Motor neuron (in vitro differentiated cells): Measurements from ENCODE around the gene IL6R. TPM values are rescaled to one million over a fixed set of nuclear protein-coding genes. Genes with fewer than 3 reads are reported as not detected.
A peak's percentile ranks its signal among the peaks of the same experiment; 100 is the strongest.
"Not testable (repeated sequence)": the region's sequence is repeated elsewhere in the genome, so short reads cannot be mapped to it uniquely, and the experiment has no call there.

Experiments used
- ATAC-seq, 8 experiments: fragments of 200-7000 bp; cut with Tn5 transposase; replicated peaks in 6 of 8; 2 replicates each; pipeline ENCODE4 v1.8.0; 2021; ENCODE audit warnings: mild to moderate bottlenecking in 8 of 8, moderate library complexity in 8 of 8
- H3K27ac ChIP-seq, 2 donors: fragments of 250-450 bp; sonication (Bioruptor Pico); 2 replicates each; pipeline ENCODE4 v1.9.0; 2021; ENCODE audit warnings: antibody characterized with exemption in 2 of 2, mild to moderate bottlenecking in 2 of 2, moderate library complexity in 1 of 2
- H3K4me1 ChIP-seq, 2 donors: fragments of 250-450 bp; sonication (Bioruptor Pico); replicated peaks in 1 of 2; 2 replicates each; pipeline ENCODE4 v1.6.1; 2021; ENCODE audit warnings: antibody characterized with exemption in 2 of 2, mild to moderate bottlenecking in 2 of 2, moderate library complexity in 1 of 2
- H3K4me3 ChIP-seq, 5 donors: fragments of 250-450 bp; sonication (Bioruptor Pico); 2 replicates each; pipeline ENCODE4 v1.9.0; 2021; ENCODE audit warnings: antibody characterized with exemption in 5 of 5, mild to moderate bottlenecking in 5 of 5, moderate library complexity in 4 of 5
- WGBS, 10 experiments: fragments of 450-650 bp; shearing (Covaris generic); methylation state at CpG; one replicate each; pipeline ENCODE4 v1.0.0; 2022; 5-methylcytosine and 5-hydroxymethylcytosine counted together
- in situ Hi-C, 9 experiments: fragments of 400-800 bp; cut with MboI; loops; one replicate each; pipeline ENCODE4 v1.15.0; 2021; ENCODE audit warnings: low sequenced_read_pairs in 9 of 9, low pct_unique_long_range_greater_than_20kb in 2 of 9; ENCODE audit not compliant: unreplicated experiment in 9 of 9
- total RNA-seq, 8 experiments: library from RNA; unstranded; fragments of 300-600 nt; gene quantifications; 2 replicates each; pipeline versions ENCODE4 v1.2.3 to v1.2.4, GENCODE V29; 2022

Gene IL6R
- total RNA-seq, 8 experiments from 2014 or later = 0.16 to 35.0 (median 3.3) TPM

DNA sequence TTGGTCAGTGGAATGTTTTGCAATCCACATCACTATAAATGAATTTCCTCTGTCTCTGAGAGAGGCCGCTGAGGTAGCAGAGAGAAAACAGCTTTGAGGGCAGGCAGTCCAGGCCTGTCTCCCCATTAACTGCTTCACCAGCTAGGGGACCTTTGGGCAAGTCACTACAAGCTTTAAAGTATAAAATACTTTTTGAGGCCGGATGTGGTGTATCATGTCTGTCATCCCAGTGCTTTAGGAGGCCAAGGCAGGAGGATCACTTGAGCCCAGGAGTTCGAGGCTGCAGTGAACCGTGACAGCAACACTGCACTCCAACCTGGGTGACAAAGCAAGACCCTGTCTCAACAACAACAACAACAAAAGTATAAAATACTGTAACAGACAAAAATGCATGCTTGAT is 6.4 kb downstream of the IL6R start:
- H3K27ac ChIP-seq = no peak overlapping the region
- ATAC-seq = no peak

DNA sequence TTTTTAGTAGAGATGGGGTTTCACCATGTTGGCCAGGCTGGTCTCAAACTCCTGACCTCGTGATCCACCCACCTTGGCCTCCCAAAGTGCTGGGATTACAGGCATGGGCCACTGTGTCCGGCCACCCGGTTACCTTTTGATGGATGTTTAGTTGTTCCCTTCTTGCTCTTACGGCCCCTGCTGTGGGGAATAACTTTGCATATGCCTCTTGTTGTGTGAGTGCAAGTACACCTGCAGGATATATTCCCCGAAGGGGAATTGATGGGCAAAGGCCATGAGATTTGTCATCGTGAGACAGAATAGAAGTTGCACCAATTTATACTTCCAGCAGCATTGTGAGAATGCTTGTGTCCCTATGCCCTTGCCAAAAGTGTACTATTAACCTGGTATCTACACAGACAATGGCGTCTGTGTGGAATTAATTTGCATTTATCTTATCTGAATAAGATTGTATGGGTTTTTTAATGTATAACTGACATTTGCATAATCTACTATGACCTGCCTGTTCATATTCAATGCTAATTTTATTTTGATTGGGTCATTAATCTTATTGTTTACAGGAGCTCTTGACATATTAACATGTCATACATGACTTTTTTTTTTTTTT is 8.1 kb downstream of the IL6R start:
- Histone ChIP-seq H3K27ac (no peak overlapping the region), H3K4me3 (no peak overlapping the region), H3K4me1 (no peaks in the 10 kb centered on the region)
- ATAC-seq = peak in 3 of 8 experiments; percentile 16 to 68 (median 43)
- WGBS, 10 experiments = 26 to 89% (median 48%) methylated on average over 1 to 7 of the region's 7 CpGs; no CpG with 5 or more reads in 1 of the 10 experiments
- in situ Hi-C loops = no loop called here

More for the DNA sequence above, 6.4 kb downstream of the IL6R start:
- H3K4me3 ChIP-seq = no peak overlapping the region
- H3K4me1 ChIP-seq = peaks cover 0 to 1% of the 10 kb centered on the region in 2 donors
- WGBS, 10 experiments = 60 to 100% (median 86%) methylated on average over 1 to 4 of the region's 4 CpGs; no CpG with 5 or more reads in 3 of the 10 experiments
- in situ Hi-C loops = no loop called here

- Histone ChIP-seq H3K4me3 (no peak overlapping the region), H3K27ac (no peak overlapping the region), H3K4me1 (peaks cover 3% of the 10 kb centered on the region in 2 donors)
- WGBS, 10 experiments = 80 to 100% (median 91%) methylated on average over 1 to 6 of the region's 8 CpGs; no CpG with 5 or more reads in 4 of the 10 experiments
- no peak for ATAC-seq
- in situ Hi-C loops = no loop called here
Measured at GRCh38 chr1:154414606-154415005, 9.5 kb downstream of the IL6R start.

DNA sequence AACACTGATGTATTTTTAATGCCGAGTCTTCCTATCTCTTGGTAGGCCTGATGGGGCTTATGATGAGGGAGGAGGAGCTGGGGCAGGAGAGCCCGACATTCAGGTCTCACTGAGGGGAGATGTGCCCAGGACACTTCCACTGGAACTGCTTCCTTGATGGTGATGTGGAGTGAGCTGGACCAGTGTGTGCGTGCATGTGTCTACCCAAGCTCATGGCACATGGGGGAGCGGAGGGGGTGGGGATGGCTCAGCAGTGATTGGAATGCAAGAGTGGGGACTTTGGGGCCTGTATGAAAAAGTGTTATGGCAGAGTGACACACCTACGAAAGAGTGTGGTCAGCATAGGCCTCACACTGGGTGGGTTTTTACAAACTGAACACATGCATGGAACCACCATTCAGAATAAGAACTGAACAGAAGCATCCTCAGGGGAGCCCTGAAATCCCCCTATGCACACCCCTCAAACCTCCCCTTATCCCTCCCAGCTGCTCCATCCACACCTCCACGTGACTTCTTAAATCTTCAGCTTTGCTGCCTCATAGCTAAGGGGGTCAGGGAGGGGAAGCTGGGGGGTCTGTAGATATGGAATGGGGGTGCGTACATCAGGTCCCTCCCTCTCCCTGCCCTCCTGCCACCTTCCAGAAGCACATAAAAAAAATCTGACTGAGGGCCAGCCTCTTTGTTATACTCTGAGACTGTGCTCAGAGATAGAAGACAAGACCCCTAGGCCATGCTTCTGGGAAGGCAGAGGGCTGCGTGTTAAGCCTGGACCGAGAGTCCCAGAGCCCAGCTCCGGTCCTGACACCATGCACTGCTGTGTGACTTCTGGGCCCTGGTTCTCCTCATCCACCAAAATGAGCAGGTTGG is 11.6 kb downstream of the IL6R start:
- in situ Hi-C loops = no loop called here
- no peak for ATAC-seq
- WGBS, 10 experiments = 80 to 100% (median 90%) methylated on average over 1 to 7 of the region's 10 CpGs; no CpG with 5 or more reads in 5 of the 10 experiments
- Histone ChIP-seq H3K4me3 (no peak overlapping the region), H3K4me1 (peaks cover 13 to 17% of the 10 kb centered on the region in 2 donors), H3K27ac (no peak overlapping the region)

- in situ Hi-C loops = no loop called here
- Histone ChIP-seq H3K27ac (no peak overlapping the region), H3K4me3 (no peak overlapping the region), H3K4me1 (peaks cover 13 to 17% of the 10 kb centered on the region in 2 donors)
- ATAC-seq = no peak
- 40 to 100% (median 90%) methylated on average over 1 to 3 of the region's 3 CpGs; no CpG with 5 or more reads in 2 of the 10 experiments for WGBS, 10 experiments
Measured at GRCh38 chr1:154417338-154417608, 12.1 kb downstream of the IL6R start.

- H3K4me1 ChIP-seq = peaks cover 23 to 24% of the 10 kb centered on the region in 2 donors
- ATAC-seq = peak in 1 of 8 experiments; percentile 2
- no peak overlapping the region for H3K27ac ChIP-seq
- in situ Hi-C loops = no loop called here
- WGBS, 10 experiments = 79 to 100% (median 90%) methylated on average over 1 to 17 of the region's 17 CpGs; no CpG with 5 or more reads in 2 of the 10 experiments
- no peak overlapping the region for H3K4me3 ChIP-seq
Measured at GRCh38 chr1:154418062-154418921, 13.1 kb downstream of the IL6R start.

- peak in 1 of 8 experiments; percentile 7 for ATAC-seq
- WGBS, 10 experiments = 0 to 83% (median 72%) methylated on average over 1 to 4 of the region's 5 CpGs; no CpG with 5 or more reads in 4 of the 10 experiments
Measured at GRCh38 chr1:154418923-154419619, 13.9 kb downstream of the IL6R start.

DNA sequence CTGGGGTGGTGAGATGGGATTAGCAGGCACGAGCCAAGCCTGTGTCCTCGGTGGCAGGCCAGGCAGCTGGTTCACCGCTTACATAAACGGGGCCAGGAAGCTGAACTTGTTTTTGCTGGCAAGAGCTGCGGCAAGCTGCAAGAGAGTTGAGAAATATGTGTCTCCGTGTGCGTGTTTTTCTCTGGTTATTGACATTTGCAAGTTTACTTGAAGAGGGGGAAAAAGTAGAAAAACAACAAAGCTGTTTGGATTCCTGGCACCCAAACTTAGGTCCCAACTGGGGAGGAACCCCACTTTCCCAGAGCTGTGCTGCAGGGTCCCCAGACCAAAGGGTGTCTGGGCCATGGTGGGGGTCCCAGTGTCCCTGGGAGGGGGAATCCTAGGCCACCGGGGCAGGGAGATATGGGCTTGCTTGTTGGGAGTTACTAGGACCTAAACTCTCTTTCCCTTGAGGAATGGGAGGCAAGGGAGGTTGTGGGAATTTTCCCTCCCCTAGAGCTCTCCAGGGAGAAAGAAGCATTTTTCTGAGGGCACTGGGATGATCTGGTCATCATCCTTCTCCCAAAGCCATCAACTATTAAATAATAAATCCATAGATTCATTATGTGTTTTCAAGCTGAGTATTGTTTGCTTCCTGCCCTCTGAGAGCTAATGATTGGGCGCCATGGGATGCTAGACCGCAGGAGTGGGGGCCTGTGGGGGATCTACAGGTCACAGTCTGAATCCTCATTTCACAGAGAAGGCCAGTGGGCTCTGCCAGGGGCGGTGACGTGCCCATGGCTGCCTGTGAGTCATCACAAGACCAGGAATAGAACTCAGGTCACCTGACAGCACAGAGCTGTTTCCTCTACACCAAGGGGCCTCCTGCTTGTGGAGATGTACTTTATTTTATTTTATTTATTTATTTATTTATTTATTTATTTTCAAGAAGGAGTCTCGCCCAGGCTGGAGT is 14.8 kb downstream of the IL6R start:
- peak overlapping the region in 1 of 2 donors; percentile 9 for H3K27ac ChIP-seq
- WGBS, 10 experiments = 14 to 81% (median 47%) methylated on average over 2 to 11 of the region's 13 CpGs; no CpG with 5 or more reads in 2 of the 10 experiments
- H3K4me1 ChIP-seq = peaks cover 37 to 39% of the 10 kb centered on the region in 2 donors
- ATAC-seq = peak; percentile 70 to 96 (median 94)
- no peak overlapping the region for H3K4me3 ChIP-seq
- in situ Hi-C loops = no loop called here

More at GRCh38 chr1:154418923-154419619, 13.9 kb downstream of the IL6R start:
- in situ Hi-C loops = no loop called here
- no peak overlapping the region for H3K4me3 ChIP-seq
- H3K4me1 ChIP-seq = peaks cover 31 to 32% of the 10 kb centered on the region in 2 donors
- no peak overlapping the region for H3K27ac ChIP-seq

DNA sequence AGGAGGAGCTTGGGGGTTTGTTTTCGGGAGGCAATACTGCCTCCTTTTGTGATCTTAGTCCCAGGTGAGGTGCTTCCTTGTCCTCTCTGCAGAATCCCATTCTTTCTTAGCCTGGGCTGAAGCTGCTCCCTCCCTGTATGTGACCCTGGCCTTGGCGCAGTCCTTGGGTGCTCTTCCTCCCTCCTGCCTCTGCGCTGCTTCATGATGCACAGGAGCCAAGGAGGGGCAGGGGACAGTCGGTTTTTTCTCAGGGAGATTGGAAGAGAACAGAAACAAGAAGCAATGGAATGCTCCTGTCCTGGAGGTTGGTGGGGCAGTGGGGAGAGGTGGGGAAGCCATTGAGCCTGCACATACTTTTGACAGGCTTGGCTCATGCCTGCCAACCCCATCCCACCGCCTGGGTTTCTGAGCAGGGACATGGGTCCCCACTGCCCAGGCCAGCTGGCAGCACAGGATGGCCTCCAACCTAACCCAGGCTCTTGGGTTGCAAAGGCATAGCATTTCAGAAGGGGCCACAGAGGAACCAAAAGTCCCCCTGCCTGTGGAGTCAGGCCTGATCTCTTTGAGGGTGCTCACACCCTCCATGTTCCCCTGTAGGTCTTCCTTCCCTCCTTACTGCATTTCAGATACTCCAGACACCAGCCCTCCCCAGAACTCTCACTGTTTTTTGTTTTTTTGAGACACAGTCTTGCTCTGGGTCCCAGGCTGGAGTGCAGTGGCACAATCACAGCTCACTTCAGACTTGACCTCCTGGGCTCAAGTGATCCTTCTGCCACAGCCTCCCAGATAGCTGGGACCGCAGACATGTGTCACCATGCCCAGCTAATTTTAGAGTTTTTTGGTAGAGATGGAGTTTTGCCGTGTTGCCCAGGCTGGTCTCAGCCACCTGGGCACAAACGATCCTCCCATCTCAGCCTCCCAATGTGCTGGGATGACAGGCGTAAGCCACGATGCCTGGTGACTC is 16.1 kb downstream of the IL6R start:
- Histone ChIP-seq H3K27ac (no peak overlapping the region), H3K4me3 (no peak overlapping the region), H3K4me1 (peaks cover 37 to 39% of the 10 kb centered on the region in 2 donors)
- ATAC-seq = no peak
- in situ Hi-C loops = no loop called here
- 20 to 100% (median 76%) methylated on average over 1 to 9 of the region's 10 CpGs; no CpG with 5 or more reads in 2 of the 10 experiments for WGBS, 10 experiments

DNA sequence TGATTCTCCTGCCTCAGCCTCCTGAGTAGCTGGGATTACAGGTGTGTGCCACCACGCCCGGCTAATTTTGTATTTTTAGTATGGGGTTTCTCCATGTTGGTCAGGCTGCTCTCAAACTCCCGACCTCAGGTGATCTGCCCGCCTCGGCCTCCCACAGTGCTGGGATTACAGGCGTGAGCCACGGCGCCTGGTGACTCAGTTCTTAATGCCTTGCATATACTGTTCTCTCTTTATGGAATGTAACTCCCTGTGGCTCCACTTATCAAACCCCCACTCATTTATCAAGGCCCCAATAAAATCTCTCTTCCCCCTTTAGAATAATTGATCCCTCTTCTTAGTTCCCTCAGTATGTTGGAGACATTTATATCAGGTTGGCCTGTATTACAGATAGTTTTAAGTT is 16.9 kb downstream of the IL6R start:
- peaks cover 39% of the 10 kb centered on the region in 2 donors for H3K4me1 ChIP-seq
- peak in 1 of 8 experiments; percentile 23 for ATAC-seq
- H3K27ac ChIP-seq, in situ Hi-C loops, H3K4me3 ChIP-seq: not testable (repeated sequence)
- WGBS, 10 experiments = 44 to 94% (median 92%) methylated on average over 3 to 8 of the region's 8 CpGs; no CpG with 5 or more reads in 5 of the 10 experiments
